Neuronal stem cell (in vitro differentiated cells): ENCODE data around the gene GPRIN3.

Experiments
- DNase-seq: peaks from one replicate; pipeline ENCODE4 v3.0.0-alpha.2; 2013; ENCODE audit warnings: low spot score
- H2AFZ ChIP-seq: one replicate; pipeline ENCODE4 v1.6.1; 2013; ENCODE audit warnings: mild to moderate bottlenecking, low read length, inconsistent platforms
- H2AK5ac ChIP-seq: 2 replicates; pipeline ENCODE4 v1.6.1; 2013; ENCODE audit warnings: low read depth, mild to moderate bottlenecking, inconsistent platforms, low read length, moderate library complexity, mixed read lengths
- H2BK120ac ChIP-seq: 2 replicates; pipeline ENCODE4 v1.6.1; 2013; ENCODE audit warnings: low read depth, mild to moderate bottlenecking, inconsistent platforms, low read length, moderate library complexity, mixed read lengths
- H2BK12ac ChIP-seq: one replicate; pipeline ENCODE4 v1.6.1; 2013; ENCODE audit warnings: low read length, inconsistent platforms
- H2BK15ac ChIP-seq: 2 replicates; pipeline ENCODE4 v1.6.1; 2013; ENCODE audit warnings: mild to moderate bottlenecking, low read length, inconsistent platforms, mixed read lengths
- H2BK5ac ChIP-seq: one replicate; pipeline ENCODE4 v1.6.1; 2013; ENCODE audit warnings: inconsistent platforms, mild to moderate bottlenecking, low read length, moderate library complexity
- H3K14ac ChIP-seq: one replicate; pipeline ENCODE4 v1.6.1; 2013; ENCODE audit warnings: low read length, inconsistent platforms
- H3K18ac ChIP-seq: 2 replicates; pipeline ENCODE4 v1.6.1; 2013; ENCODE audit warnings: low read length, inconsistent platforms
- H3K23ac ChIP-seq: 2 replicates; pipeline ENCODE4 v1.6.1; 2013; ENCODE audit warnings: low read depth, mild to moderate bottlenecking, mixed read lengths, low read length, inconsistent platforms; ENCODE audit not compliant: poor library complexity
- H3K27ac ChIP-seq: replicated peaks from 3 replicates; pipeline ENCODE4 v1.5.1; 2013; ENCODE audit warnings: low read length, inconsistent platforms
- H3K27me3 ChIP-seq, 3 experiments: 2 replicates each; pipeline ENCODE4 v1.6.1; 2013; ENCODE audit warnings: low read length in 3 of 3, mild to moderate bottlenecking in 2 of 3, inconsistent platforms in 1 of 3, low read depth in 1 of 3, mixed read lengths in 1 of 3, moderate library complexity in 1 of 3; ENCODE audit not compliant: control insufficient read depth in 3 of 3, insufficient read depth in 3 of 3
- H3K36me3 ChIP-seq, 2 donors: replicated peaks in 1 of 2; 2 replicates each; pipeline ENCODE4 v1.6.1; 2013; ENCODE audit warnings: low read length in 2 of 2; ENCODE audit not compliant: control insufficient read depth in 2 of 2, insufficient read depth in 2 of 2
- H3K4ac ChIP-seq: 2 replicates; pipeline ENCODE4 v1.6.1; 2013; ENCODE audit warnings: inconsistent platforms, mild to moderate bottlenecking, low read length, moderate library complexity
- H3K4me1 ChIP-seq, 2 donors: 1 replicate in 1 of 2; 2 replicates in 1 of 2; pipeline ENCODE4 v1.6.1; 2013; ENCODE audit warnings: low read length in 2 of 2, low read depth in 1 of 2; ENCODE audit not compliant: control insufficient read depth in 2 of 2, insufficient read depth in 1 of 2
- H3K4me2 ChIP-seq: one replicate; pipeline ENCODE4 v1.6.1; 2013; ENCODE audit warnings: mild to moderate bottlenecking, low read length, inconsistent platforms; ENCODE audit not compliant: insufficient read depth, poor library complexity, severe bottlenecking
- H3K4me3 ChIP-seq, 2 donors: 2 replicates each; pipeline ENCODE4 v1.5.1; 2013; ENCODE audit warnings: low read length in 2 of 2, mild to moderate bottlenecking in 2 of 2, inconsistent platforms in 1 of 2, moderate library complexity in 1 of 2
- H3K79me1 ChIP-seq: one replicate; pipeline ENCODE4 v1.6.1; 2013; ENCODE audit warnings: low read depth, mild to moderate bottlenecking, inconsistent platforms, low read length, moderate library complexity
- H3K9ac ChIP-seq: one replicate; pipeline ENCODE4 v1.6.1; 2013; ENCODE audit warnings: mild to moderate bottlenecking, low read depth, low read length, inconsistent platforms; ENCODE audit not compliant: poor library complexity
- H3K9me3 ChIP-seq, 2 donors: replicated peaks in 1 of 2; 2 replicates each; pipeline versions ENCODE3 to v1.6.1; 2013; ENCODE audit warnings: low read length in 2 of 2, mild to moderate bottlenecking in 2 of 2, inconsistent platforms in 1 of 2, low read depth in 1 of 2, mixed read lengths in 1 of 2, moderate library complexity in 1 of 2; ENCODE audit not compliant: control insufficient read depth in 2 of 2, insufficient read depth in 1 of 2
- H4K8ac ChIP-seq: one replicate; pipeline ENCODE4 v1.6.1; 2013; ENCODE audit warnings: low read depth, mild to moderate bottlenecking, inconsistent platforms, low read length, moderate library complexity
- H4K91ac ChIP-seq: one replicate; pipeline ENCODE4 v1.6.1; 2013; ENCODE audit warnings: low read length, low read depth, mild to moderate bottlenecking, inconsistent platforms; ENCODE audit not compliant: poor library complexity
- WGBS, 2 donors: extraction: QIAGEN DNeasy Blood & Tissue Kit; methylation state at CpG; one replicate each; pipeline ENCODE4 v1.1.7; 2013; ENCODE audit warnings: missing lambda C conversion rate in 2 of 2, mixed read lengths in 1 of 2; ENCODE audit not compliant: insufficient read length in 2 of 2, insufficient replicate concordance in 1 of 2; ENCODE audit errors: extremely low coverage in 2 of 2; 5-methylcytosine and 5-hydroxymethylcytosine counted together

The GPRIN3 gene

DNA sequence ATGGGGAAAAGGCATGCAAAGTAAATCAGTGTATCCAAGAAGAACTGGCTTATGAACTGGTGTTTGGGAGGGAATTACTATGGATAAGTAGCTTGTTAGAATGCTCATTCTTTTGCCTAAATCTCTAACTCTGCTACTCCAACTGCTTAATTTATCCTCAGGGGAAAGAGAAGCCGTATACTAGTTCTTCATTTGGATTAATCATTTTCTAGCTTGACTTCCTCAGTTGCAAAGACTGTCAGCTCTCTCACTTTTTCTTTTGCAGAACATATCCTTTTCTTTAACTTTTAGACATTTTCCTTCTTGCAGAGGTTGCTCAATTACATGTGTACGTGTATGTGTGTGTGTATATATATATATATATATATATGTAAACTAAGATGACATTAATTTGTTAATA lies 21.9 kb downstream of the GPRIN3 start:
- no peak overlapping the region for H4K91ac ChIP-seq
- H3K9me3 ChIP-seq = no peaks in the 10 kb centered on the region
- H2BK5ac ChIP-seq = no peak overlapping the region
- H3K9ac ChIP-seq = no peak overlapping the region
- no peak overlapping the region for H3K4ac ChIP-seq
- no peaks in the 10 kb centered on the region for H3K79me1 ChIP-seq
- no peak overlapping the region for H2AK5ac ChIP-seq
- no peak overlapping the region for H3K27ac ChIP-seq
- H2BK12ac ChIP-seq = no peak overlapping the region
- H3K23ac ChIP-seq = no peak overlapping the region
- H3K27me3 ChIP-seq = no peaks in the 10 kb centered on the region
- H3K4me1 ChIP-seq = no peaks in the 10 kb centered on the region
- no peak for DNase-seq
- H2BK120ac ChIP-seq = no peak overlapping the region
- H2AFZ ChIP-seq = no peak overlapping the region
- no peak overlapping the region for H2BK15ac ChIP-seq
- H3K18ac ChIP-seq = no peak overlapping the region
- no peak overlapping the region for H4K8ac ChIP-seq
- no peak overlapping the region for H3K4me3 ChIP-seq
- no peak overlapping the region for H3K14ac ChIP-seq
- H3K4me2 ChIP-seq = no peak overlapping the region
- no CpG with 5 or more reads among the region's 2 CpGs for WGBS, 2 donors
- no peaks in the 10 kb centered on the region for H3K36me3 ChIP-seq

DNA sequence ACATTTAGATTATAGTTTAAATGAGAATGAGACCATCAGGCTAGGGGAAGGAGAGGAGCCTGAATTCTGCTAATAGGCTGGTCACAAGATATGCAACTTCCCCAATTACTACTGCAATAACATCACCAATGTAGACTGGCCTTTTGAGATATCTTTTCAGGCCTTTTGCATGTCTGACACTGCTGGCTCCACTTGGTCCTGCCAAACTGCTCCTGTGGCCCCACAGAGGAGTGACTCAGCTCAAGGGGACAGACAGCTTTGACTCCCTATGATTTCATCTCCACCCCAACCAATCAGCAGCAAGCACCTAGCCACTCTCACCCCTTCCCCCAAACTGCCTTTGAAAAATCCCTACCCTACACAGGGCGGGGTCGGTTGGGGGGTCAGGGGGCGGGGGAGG lies 22.8 kb downstream of the GPRIN3 start:
- H2BK5ac ChIP-seq = no peak overlapping the region
- H3K4me1 ChIP-seq = no peaks in the 10 kb centered on the region
- no peak overlapping the region for H3K27ac ChIP-seq
- no CpG with 5 or more reads among the region's 3 CpGs for WGBS, 2 donors
- no peak overlapping the region for H2BK120ac ChIP-seq
- no peaks in the 10 kb centered on the region for H3K9me3 ChIP-seq
- no peak for DNase-seq
- no peak overlapping the region for H3K4me2 ChIP-seq
- H3K4ac ChIP-seq = no peak overlapping the region
- no peak overlapping the region for H3K18ac ChIP-seq
- H3K4me3 ChIP-seq = no peak overlapping the region
- no peak overlapping the region for H3K23ac ChIP-seq
- no peak overlapping the region for H4K91ac ChIP-seq
- H4K8ac ChIP-seq = no peak overlapping the region
- no peaks in the 10 kb centered on the region for H3K36me3 ChIP-seq
- H3K27me3 ChIP-seq = no peaks in the 10 kb centered on the region
- H2BK12ac ChIP-seq = no peak overlapping the region
- H2AK5ac ChIP-seq = no peak overlapping the region
- H2AFZ ChIP-seq = no peak overlapping the region
- H3K79me1 ChIP-seq = no peaks in the 10 kb centered on the region
- H3K14ac ChIP-seq = no peak overlapping the region
- no peak overlapping the region for H2BK15ac ChIP-seq
- no peak overlapping the region for H3K9ac ChIP-seq

DNA sequence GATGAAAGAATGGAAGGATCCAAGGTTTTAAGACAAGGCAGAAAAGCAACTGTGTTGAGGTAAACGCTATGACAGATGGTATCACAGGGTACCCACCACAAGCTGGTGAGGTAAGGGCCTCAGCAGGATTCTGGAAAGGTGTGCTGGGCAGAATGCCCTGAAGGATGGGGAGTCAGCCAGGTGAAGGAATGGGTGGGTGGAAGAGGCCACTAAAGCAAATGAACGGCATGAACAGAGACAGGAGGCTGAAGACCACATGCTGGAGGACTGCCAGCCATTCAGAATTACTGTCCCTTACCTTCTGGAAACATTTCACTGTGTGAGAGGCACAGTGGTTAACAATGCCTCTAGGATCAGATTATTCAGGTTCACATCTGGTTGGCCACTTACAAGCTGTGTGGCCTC lies 23.6 kb downstream of the GPRIN3 start:
- no peak overlapping the region for H3K4me3 ChIP-seq
- H3K27me3 ChIP-seq = no peaks in the 10 kb centered on the region
- no CpG with 5 or more reads among the region's 2 CpGs for WGBS, 2 donors
- DNase-seq = no peak
- no peak overlapping the region for H2BK15ac ChIP-seq
- no peak overlapping the region for H2AK5ac ChIP-seq
- H3K18ac ChIP-seq = no peak overlapping the region
- no peak overlapping the region for H3K4me2 ChIP-seq
- no peak overlapping the region for H3K4ac ChIP-seq
- no peak overlapping the region for H3K14ac ChIP-seq
- H2AFZ ChIP-seq = no peak overlapping the region
- H4K91ac ChIP-seq = no peak overlapping the region
- H3K27ac ChIP-seq = no peak overlapping the region
- no peaks in the 10 kb centered on the region for H3K79me1 ChIP-seq
- H3K36me3 ChIP-seq = no peaks in the 10 kb centered on the region
- no peak overlapping the region for H2BK120ac ChIP-seq
- no peak overlapping the region for H2BK5ac ChIP-seq
- no peak overlapping the region for H3K9ac ChIP-seq
- H2BK12ac ChIP-seq = no peak overlapping the region
- H3K23ac ChIP-seq = no peak overlapping the region
- H4K8ac ChIP-seq = no peak overlapping the region
- no peaks in the 10 kb centered on the region for H3K9me3 ChIP-seq
- H3K4me1 ChIP-seq = no peaks in the 10 kb centered on the region

DNA sequence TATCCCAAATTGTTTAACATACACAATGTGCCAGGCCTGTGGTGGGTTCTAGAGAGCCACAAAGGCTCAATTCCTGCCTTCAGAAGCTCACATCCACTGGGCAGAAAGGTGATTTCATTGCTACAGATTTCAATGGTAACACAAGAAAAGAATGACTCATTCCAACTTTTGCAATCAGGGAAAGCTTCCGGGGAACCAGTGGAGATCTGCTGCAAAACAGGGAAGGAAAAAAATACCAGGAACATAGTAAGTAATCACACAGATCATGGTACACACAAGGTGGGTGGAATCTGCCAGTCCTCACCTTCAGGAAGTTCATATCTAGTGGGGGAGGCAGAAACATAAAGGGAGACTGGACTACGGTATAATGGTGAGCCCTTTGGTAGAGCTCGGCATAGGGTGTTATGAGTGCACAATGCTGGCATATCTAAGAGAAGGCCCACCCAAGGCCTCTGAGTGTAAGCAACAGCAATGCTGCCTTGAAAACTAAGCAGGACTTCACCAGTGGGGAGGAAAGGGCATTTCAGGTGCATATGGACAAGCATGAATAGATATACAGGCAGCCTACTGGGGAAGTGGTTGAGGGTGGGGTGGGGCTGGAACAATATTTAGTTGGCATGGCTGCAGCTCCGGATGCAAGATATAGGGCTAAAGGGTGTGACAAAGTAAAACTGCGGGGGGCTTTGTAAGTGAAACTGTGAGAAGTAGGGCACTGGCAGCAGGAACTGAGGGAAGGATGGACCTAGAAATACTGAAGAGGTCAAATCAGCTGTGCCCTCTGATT lies 24.2 kb downstream of the GPRIN3 start:
- no peak overlapping the region for H3K4me2 ChIP-seq
- no peak for DNase-seq
- no peaks in the 10 kb centered on the region for H3K79me1 ChIP-seq
- H2AK5ac ChIP-seq = no peak overlapping the region
- H3K4me3 ChIP-seq = no peak overlapping the region
- no peak overlapping the region for H2BK5ac ChIP-seq
- H3K36me3 ChIP-seq = no peaks in the 10 kb centered on the region
- H3K4me1 ChIP-seq = no peaks in the 10 kb centered on the region
- no peak overlapping the region for H4K8ac ChIP-seq
- H3K27ac ChIP-seq = no peak overlapping the region
- H2BK120ac ChIP-seq = no peak overlapping the region
- no peak overlapping the region for H3K4ac ChIP-seq
- no peak overlapping the region for H2BK12ac ChIP-seq
- H3K9ac ChIP-seq = no peak overlapping the region
- no CpG with 5 or more reads among the region's 5 CpGs for WGBS, 2 donors
- no peak overlapping the region for H2AFZ ChIP-seq
- H2BK15ac ChIP-seq = no peak overlapping the region
- H3K9me3 ChIP-seq = no peaks in the 10 kb centered on the region
- no peak overlapping the region for H3K23ac ChIP-seq
- no peak overlapping the region for H3K18ac ChIP-seq
- H4K91ac ChIP-seq = no peak overlapping the region
- H3K27me3 ChIP-seq = no peaks in the 10 kb centered on the region
- no peak overlapping the region for H3K14ac ChIP-seq
